A673 (cell line): Measurements from ENCODE around the gene SYNE1. TPM values are rescaled to one million over a fixed set of nuclear protein-coding genes. Genes with fewer than 3 reads are reported as not detected.

Experiments used
- BruUV-seq: library from RNA; stranded (reverse); fragments of 400-500 nt; replicated peaks from 2 replicates; lab custom pipeline; 2021; lab: Mats Ljungman, UMichigan
- CTCF ChIA-PET: fragments of 300-600 bp; sonication (Branson Sonifier 250); formaldehyde crosslinking; loops from one replicate; lab custom pipeline; 2022; ENCODE audit warnings: antibody characterized with exemption; lab: Charles Lee
- POLR2A ChIA-PET: fragments of 300-600 bp; sonication (Branson Sonifier 250); formaldehyde crosslinking; loops from one replicate; lab custom pipeline; 2022; ENCODE audit warnings: antibody characterized with exemption; ENCODE audit not compliant: low non-redundant PET; lab: Charles Lee
- DNase-seq: peaks from one replicate; pipeline ENCODE4 v3.0.0-alpha.2; 2015; ENCODE audit warnings: low spot score
- H3K27ac ChIP-seq: fragments of 200-600 bp; sonication (generic); 2 replicates; pipeline ENCODE4 v1.5.1; 2016; ENCODE audit warnings: mixed run types, low read depth, mild to moderate bottlenecking, mixed read lengths, antibody characterized with exemption, low read length; ENCODE audit not compliant: poor library complexity, severe bottlenecking
- H3K27me3 ChIP-seq: fragments of 200-600 bp; sonication (generic); replicated peaks from 2 replicates; pipeline ENCODE4 v1.6.1; 2017; ENCODE audit warnings: mixed run types, low read depth, mild to moderate bottlenecking, mixed read lengths, antibody characterized with exemption, low read length; ENCODE audit not compliant: insufficient read depth, poor library complexity
- H3K36me3 ChIP-seq: fragments of 200-600 bp; sonication (generic); 2 replicates; pipeline ENCODE4 v1.6.1; 2016; ENCODE audit warnings: mixed run types, mild to moderate bottlenecking, mixed read lengths, antibody characterized with exemption, low read length; ENCODE audit not compliant: insufficient read depth, poor library complexity, severe bottlenecking
- H3K4me1 ChIP-seq: fragments of 200-600 bp; sonication (generic); 2 replicates; pipeline ENCODE4 v1.6.1; 2017; ENCODE audit warnings: mixed run types, mild to moderate bottlenecking, mixed read lengths, antibody characterized with exemption, low read length; ENCODE audit not compliant: insufficient read depth, poor library complexity, severe bottlenecking
- H3K4me3 ChIP-seq: fragments of 200-600 bp; sonication (generic); 2 replicates; pipeline ENCODE4 v1.5.1; 2016; ENCODE audit warnings: low read depth, mixed run types, mild to moderate bottlenecking, mixed read lengths, low read length; ENCODE audit not compliant: poor library complexity, severe bottlenecking
- H3K9me3 ChIP-seq: fragments of 200-600 bp; sonication (generic); 2 replicates; pipeline ENCODE4 v1.6.1; 2016; ENCODE audit warnings: mixed run types, low read depth, mild to moderate bottlenecking, mixed read lengths, antibody characterized with exemption, low read length; ENCODE audit not compliant: poor library complexity, severe bottlenecking
- EZH2 ChIP-seq: fragments of 200-600 bp; sonication (generic); IDR thresholded peaks from 2 replicates; pipeline ENCODE4 v1.6.1; 2017; ENCODE audit warnings: borderline replicate concordance, low read depth, mild to moderate bottlenecking, mixed read lengths, antibody characterized with exemption, low read length; ENCODE audit not compliant: poor library complexity, severe bottlenecking
- intact Hi-C: fragments of 100-400 bp; cut with micrococcal nuclease; formaldehyde crosslinking; loops from one replicate; pipeline ENCODE4 v1.10.0; 2022; ENCODE audit not compliant: unreplicated experiment
- total RNA-seq: library from RNA; stranded (reverse); gene quantifications from 2 replicates; pipeline ENCODE4 v1.2.3, GENCODE V29; 2021
- TF ChIP-seq, protein P1 (sequence below): fragments of 300-800, 200-600 bp; sonication (generic); conservative IDR thresholded peaks from 2 replicates; pipeline ENCODE4 v1.5.1; 2017; ENCODE audit warnings: low read depth, mild to moderate bottlenecking, antibody characterized with exemption, low read length, moderate library complexity, mixed read lengths

SYNE1 gene
- total RNA-seq, 1 experiment from 2014 or later: 12.1 TPM

DNA sequence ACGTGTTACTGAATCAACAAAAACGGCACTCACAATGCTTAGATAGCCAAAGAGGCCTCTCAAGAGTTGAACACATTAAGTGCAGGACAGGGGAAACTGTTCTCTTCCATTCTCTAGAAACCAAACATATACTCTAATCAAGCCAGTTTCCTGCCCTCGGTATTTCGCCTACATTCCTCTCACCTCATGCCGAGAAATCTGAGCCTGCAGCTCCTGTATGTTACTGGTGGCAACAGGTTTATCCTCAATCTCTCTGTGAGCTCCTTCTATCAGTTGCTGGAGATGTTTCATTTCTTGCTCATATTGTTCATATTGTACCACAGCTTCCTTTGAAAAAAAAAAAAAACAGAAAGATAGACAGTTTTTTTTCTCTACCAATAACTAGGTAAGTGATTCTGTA, 328.9 kb downstream of the SYNE1 start:
- Histone ChIP-seq H3K27me3 (no peaks in the 10 kb centered on the region), H3K4me3 (no peak overlapping the region), H3K9me3 (no peaks in the 10 kb centered on the region), H3K27ac (no peak overlapping the region), H3K4me1 (no peaks in the 10 kb centered on the region), H3K36me3 (no peaks in the 10 kb centered on the region)
- ChIA-PET CTCF (no interaction called here), POLR2A (no interaction called here)
- DNase-seq: no peak
- TF ChIP-seq, protein P1, sequence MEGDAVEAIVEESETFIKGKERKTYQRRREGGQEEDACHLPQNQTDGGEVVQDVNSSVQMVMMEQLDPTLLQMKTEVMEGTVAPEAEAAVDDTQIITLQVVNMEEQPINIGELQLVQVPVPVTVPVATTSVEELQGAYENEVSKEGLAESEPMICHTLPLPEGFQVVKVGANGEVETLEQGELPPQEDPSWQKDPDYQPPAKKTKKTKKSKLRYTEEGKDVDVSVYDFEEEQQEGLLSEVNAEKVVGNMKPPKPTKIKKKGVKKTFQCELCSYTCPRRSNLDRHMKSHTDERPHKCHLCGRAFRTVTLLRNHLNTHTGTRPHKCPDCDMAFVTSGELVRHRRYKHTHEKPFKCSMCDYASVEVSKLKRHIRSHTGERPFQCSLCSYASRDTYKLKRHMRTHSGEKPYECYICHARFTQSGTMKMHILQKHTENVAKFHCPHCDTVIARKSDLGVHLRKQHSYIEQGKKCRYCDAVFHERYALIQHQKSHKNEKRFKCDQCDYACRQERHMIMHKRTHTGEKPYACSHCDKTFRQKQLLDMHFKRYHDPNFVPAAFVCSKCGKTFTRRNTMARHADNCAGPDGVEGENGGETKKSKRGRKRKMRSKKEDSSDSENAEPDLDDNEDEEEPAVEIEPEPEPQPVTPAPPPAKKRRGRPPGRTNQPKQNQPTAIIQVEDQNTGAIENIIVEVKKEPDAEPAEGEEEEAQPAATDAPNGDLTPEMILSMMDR: no peak
- TF ChIP-seq EZH2: no peak
- intact Hi-C loops: no loop called here
- no TSS peak for BruUV-seq

DNA sequence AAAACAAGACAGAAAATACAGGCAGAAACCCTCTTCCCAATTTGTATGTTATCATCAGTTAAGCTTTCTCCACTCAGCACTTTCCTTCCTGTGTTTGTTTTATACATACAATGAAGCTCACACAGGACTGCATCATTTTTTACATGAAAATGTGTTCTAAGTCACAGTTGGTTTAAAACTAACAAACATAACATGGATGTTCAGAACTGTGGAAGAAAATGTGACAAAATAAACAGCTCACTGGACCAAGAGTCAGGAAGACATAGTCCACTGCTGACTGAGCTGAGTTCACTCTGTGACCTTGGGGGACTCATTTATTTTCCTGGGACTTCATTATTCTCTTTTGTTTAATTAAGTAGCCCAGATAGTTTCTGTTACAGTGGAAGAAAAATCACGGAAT, 331.5 kb downstream of the SYNE1 start:
- H3K36me3 ChIP-seq: no peaks in the 10 kb centered on the region
- H3K4me3 ChIP-seq: no peak overlapping the region
- no peaks in the 10 kb centered on the region for H3K27me3 ChIP-seq
- no peaks in the 10 kb centered on the region for H3K9me3 ChIP-seq
- intact Hi-C loops: no loop called here
- H3K4me1 ChIP-seq: no peaks in the 10 kb centered on the region
- DNase-seq: no peak
- BruUV-seq: no TSS peak
- no peak for TF ChIP-seq EZH2
- TF ChIP-seq, protein P1: no peak
- ChIA-PET POLR2A (interaction anchor here (0.7 kb wide), 1 partner anchor 165 kb away, joined by 4 read pairs; no protein-coding TSS in a partner anchor), CTCF (no interaction called here)
- no peak overlapping the region for H3K27ac ChIP-seq

DNA sequence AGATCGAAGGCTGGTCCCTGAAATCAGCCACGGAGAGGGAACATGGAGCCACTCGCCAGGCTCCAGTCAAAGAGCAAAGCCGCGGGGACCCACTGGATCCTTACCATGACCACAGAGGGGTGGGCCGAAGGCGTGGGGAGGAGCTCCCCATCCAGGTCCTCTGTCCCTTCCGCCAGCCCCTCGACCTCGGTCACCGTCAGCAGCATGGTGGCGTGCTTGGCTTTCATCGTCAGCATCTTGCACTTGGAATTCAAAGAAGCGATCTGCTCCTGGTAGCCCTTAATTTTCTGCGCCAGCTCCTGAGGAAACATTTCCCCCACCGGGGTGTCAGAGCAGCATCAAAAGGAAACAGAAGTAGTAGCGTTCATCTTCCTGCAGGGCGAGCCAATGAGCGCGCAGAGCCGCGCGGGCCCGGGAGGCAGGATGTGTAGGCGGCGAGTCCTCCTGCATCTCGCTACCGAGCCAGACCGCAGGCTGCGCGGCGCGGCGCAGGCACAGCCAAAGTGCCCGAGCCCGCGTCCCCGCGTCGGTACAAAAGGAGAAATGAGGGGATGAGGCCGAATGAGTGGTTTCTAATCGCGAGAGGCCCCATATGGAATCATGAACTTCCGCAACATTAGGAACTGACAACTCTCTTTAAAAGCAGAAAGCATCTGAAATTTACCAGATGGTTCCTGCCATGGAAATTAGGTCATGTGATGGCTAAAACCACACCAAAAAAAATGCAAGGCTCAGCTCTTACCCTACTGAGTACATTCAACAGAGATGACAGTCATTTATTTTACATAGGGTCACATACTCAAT, 335.2 kb downstream of the SYNE1 start:
- H3K27me3 ChIP-seq: no peaks in the 10 kb centered on the region
- DNase-seq: peak; percentile 95
- intact Hi-C loops: no loop called here
- no TSS peak for BruUV-seq
- no peak for TF ChIP-seq EZH2
- TF ChIP-seq, protein P1: peak; percentile 69
- no peaks in the 10 kb centered on the region for H3K4me1 ChIP-seq
- POLR2A ChIA-PET: interaction anchor here (0.6 kb wide), 1 partner anchor 9 kb away, joined by 3 read pairs; no protein-coding TSS in a partner anchor
- no peaks in the 10 kb centered on the region for H3K9me3 ChIP-seq
- CTCF ChIA-PET: interaction anchor here (0.6 kb wide), 1 partner anchor 31 kb away, joined by 3 read pairs; no protein-coding TSS in a partner anchor
- no peaks in the 10 kb centered on the region for H3K36me3 ChIP-seq
- H3K27ac ChIP-seq: peak overlapping the region; percentile 45
- H3K4me3 ChIP-seq: peak overlapping the region; percentile 59
